Measurements from ENCODE around the gene RAC3.
A peak's percentile ranks its signal among the peaks of the same experiment; 100 is the strongest.

The RAC3 gene

DNA sequence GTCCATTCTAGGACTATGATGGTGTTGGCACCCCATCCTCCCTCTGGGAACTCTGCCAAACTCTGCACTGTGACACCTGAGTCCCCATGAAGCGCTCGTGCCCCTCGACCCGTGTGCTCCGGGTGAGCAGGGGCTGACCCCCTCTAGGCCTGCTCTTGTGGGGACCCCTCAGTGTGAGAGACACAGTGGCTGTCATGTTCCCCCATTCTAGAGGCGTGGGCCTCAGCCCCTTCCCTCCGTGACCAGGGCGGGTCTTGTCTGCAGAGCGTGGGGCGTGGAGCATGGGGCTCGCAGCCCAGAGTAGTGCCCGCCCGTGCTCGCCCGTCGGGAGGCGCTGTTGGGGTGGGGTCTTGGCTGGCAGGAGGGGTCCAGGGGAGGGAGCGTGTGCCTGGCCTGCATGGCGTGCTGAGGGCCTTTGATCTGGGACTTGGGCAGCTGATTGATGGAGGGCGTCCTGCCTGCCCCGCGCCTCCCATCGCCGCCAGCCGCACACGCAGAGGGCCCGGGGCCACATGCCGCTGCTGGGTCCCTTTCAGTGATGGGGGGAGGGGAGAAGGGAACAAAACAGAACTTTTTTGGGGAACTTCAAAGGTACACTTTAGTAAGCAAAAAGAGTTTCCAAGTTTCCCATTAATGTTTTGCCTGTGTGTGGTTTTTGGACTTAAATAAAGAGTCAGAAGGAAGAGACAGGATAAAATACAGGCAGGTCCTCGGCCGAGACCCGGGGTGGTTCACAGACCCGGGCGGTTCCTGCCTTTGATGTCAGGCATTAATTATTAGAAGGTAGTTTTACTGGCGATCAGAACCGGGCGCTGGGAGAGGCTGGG, 31.3 kb upstream of the RAC3 start:
- DNase-seq, result no peak

GRCh38 chr17:82000803-82001570, 30.5 kb upstream of the RAC3 start:
- DNase-seq, result no peak

DNA sequence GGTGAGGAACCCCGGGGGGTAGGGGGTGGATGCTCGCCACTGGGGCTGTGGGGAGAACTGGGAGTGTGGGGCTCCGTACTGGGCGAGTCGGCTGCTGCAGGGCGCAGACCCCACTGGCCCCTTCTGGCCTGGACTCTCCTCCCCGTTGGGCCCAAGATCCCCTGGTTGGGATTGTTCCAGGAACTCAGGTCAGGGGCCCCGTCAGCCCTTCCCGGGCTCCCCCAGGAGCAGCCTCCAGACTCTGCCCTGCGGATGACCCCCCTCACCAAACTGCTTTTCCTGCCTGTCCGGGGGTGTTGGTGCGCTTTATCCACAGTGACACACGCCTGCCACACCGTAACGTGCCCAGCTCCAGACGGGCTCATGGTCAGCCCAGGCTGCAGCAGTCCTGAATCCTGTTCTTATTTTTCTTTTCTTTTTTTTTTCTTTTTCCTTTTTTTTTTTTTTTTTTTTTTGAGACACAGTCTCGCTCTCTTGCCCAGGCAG, 29.9 kb upstream of the RAC3 start:
- DNase-seq, result no peak

DNA sequence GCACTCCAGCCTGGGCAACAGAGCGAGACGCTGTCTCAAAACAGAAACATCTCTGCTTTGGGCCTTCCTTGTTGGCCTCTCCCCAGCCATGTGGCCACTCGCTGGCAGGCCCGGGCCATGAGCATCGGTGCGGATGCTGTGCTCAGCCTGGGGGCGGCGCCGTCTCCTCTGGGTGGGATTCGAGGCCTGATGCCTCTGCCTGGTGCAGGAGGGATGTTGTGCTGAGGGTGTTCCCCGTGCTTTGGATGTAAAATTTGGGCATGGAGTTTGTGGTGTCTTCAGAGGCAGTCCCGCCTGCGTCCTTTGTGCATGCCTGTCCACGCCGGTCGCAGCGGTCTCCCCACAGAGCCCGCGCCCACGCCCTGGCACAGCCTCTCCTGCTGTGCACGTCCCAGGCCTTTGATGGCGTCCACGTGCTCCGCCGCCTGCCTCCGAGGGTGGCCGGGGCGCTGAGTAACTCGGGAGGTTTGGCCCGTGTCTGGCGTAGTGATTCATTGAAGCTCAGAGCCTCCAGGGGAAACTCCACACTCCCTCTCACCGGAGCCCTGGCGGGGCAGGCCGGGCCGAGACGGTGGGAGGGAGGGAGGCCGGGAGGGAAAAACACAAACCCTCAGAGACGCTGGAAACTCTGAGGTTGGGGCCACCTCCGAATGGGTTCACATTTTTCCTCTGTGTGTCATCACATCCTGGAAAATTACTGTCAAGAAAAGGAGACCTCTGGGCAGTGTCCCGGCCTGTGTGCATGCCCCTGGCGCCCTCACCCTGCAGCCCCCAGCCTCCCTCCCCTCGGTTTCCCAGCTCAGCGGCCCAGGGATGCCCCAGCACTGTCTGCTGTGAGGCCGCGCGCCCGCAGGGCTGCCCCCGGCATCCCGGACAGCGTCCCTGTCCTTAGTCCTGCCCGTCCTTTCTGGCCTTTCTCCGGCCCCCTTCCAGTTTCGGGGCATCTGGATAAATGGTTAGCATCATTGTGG, 27.8 kb upstream of the RAC3 start:
- peak; percentile 32 to 33 for DNase-seq

DNA sequence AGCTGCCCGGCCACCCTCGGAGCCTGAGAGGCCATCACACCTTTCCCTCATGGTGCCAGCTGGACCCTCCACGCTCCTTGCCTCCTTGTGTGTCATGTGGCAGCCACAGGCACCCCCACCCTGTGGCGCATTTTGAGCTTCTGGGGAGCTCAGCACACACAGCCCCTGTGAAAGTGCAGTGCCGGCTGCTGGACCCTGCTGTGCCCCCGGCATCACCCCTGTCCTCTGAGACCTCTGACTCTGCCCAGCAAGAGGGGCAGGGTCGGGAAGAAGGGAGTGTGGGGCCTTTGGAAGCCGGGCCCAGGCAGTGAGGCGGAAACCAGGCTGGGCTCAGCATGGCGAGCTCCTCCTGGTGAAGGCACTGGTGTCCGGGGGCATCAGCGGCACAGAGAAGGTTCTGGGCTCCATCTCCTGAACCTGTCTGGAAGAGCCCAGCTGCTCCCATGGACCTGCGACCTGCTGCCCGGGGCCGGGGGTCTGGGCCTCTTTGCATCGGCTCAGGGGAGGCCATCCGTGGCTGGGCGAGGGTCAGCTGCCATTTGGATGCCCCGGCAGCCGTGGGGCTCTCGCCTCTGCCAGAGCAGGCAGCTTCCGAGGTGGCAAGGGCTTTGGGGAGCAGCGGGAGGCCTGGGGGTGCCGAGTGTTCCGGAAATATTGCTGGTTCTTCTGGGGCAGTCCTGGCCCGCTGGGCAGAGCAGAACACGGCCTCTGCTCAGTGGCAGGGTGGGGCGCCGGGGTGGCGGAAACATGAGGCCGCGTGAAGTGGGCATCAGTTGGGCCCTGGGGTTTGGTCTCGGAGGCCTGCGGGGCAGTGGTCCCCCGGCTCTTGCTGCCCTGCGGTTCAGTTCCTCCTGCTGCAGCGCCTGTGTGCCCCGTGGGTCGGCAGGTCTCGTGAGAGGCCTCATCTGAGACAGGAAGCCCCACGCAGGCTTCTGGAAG, 26.7 kb upstream of the RAC3 start:
- no peak for DNase-seq

DNA sequence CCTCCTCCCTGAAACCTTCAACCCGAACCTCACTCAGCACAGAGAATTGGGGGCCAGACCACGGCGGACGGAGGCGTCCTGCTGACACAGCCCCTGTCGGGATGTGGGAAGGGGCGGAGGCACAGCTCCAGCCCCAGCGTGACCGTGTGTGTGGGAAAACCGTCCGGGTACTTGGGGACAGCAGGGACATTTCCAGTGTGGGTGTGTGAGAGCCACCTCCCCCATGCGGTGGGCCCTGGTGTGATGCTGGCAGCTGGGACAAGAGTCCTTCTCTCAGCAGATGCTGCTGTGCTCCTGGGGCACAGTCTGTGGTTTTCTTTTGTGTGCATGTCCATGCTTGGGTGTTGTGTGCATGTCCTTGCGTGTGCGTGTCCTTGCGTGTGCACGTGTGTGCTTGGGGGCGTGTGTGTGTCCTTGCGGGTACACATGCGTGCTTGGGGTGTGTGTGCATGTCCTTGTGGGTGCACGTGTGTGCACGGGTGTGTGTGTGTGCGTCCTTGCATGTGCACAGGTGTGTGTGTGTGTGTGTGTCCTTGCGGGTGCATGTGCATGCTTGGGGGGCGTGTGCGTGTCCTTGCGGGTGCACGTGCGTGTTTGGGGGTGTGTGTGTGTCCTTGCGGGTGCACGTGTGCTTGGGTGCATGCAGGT, 25.7 kb upstream of the RAC3 start:
- DNase-seq, result no peak

DNA sequence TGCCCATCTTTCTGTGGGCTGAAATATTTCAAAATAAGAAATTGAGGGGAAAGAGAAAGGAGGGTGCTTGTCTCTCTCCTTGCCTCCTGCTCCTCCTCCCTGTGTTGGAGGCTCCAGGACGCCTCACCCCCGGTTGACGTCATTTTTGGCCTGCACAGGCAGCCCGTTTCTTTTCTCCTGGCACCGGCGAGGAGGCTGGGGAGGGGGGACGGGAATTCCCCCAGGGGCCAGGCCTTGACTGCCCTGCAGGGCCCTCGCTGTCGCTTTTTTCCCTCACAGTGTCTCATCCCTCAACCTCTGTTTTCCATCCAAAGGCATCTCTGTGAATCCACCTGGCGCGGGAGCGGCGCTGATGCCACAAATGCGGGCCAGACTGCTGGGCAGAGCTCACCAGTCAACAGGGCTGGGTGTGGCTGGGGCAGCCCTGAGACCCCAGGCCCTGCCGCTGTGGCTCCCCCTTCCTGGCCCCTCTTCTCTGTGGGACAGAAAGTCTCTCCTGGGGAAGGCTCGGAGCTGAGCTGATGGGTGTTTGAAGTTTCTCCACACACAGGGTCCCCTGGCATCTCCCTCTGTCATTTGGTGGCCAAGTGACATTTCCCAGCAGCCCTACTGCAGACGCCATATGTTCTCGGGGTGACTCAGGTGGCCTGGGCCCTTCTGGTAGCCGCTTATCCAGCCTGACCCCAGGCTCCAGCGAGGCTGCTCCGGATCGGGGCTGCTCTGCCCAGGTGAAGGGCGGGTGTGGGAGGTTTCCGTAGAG, 24.8 kb upstream of the RAC3 start:
- DNase-seq, result no peak

GRCh38 chr17:82007228-82007494, 24.3 kb upstream of the RAC3 start:
- DNase-seq, result no peak

- no peak for DNase-seq
Measured at GRCh38 chr17:82007495-82008257, 23.8 kb upstream of the RAC3 start.

DNA sequence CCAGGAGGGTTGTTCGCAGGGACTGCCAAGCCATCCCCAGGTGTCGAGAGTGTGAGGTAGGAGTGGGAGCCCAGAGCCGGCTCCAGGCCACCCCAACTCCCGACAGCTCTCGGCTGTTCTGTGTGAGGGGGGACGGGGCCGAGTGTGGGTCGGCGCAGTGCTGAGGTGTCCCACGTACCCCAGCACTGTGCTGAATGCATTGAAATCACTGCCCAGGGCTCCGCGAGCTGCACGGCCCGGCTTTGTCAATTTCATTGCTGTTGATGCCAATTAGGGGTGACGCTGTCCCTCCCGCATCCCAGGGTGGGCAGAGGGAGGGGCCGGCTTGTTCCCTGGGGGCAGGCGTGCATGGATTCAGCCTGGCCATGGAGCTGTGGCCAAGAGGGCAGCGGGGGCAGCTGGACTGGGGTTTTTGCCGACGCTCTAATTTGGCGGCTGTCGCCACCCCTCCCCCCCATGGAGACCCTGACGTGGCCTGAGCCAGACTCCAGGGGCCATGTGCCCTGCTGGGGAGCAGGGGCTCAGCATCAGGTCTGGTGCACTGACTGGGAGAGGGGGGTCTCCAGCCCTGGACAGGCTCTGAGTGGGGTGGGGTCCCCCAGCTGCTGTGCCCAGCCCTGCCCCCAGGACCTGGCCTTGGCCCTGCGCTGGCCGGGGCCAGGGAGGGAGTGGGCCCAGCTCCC, 23.1 kb upstream of the RAC3 start:
- DNase-seq, result no peak

- DNase-seq, result no peak
Measured at GRCh38 chr17:82008941-82009405, 22.5 kb upstream of the RAC3 start.

GRCh38 chr17:82009413-82009812, 22.1 kb upstream of the RAC3 start:
- DNase-seq, result no peak

DNA sequence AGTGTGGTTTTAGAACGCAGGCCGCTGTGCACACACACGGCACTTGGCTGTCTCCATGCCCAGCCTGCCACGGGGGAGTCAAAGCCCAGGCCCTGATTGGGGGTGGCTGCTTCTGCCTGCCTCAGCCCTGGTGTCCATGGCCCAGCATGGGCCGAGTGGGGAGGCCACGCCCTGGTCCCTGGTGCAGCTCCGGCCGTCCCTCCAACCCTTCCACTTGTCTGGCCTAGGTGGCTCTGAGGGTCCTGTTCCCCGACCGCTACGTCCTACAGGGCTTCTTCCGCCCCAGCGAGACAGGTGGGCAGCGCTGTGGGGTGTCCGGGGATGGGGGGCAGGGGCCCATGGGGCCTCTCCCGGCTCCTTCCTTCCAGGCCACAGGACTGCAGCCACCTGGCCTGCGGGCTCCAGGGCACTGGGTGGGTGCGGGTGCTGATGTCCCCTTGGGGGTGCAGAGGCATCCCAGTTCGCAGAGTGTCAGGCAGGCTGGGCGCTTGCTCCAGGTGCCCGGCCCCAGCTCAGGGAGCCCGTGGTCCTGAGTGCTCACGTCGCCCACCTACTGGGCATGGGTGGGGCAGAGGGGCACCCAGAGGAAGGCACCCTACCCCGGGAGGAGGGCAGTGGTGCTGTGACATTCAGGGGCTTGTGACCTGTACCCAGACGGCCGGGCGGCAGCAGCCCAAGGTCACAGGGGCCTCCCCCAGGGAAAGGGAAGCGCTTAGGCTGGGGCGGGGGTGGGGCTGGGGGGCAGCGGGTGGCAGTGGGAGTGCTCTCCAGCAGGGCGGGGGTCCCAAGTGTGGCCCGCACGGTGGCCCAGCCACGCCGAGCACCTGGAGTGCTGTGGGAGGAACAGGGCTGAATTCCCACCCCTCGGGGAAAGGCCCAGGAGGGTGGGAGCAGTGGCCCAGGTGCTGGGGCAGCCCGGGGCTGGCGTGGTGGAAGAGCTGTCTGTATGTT, 20.6 kb upstream of the RAC3 start:
- DNase-seq, result no peak

DNA sequence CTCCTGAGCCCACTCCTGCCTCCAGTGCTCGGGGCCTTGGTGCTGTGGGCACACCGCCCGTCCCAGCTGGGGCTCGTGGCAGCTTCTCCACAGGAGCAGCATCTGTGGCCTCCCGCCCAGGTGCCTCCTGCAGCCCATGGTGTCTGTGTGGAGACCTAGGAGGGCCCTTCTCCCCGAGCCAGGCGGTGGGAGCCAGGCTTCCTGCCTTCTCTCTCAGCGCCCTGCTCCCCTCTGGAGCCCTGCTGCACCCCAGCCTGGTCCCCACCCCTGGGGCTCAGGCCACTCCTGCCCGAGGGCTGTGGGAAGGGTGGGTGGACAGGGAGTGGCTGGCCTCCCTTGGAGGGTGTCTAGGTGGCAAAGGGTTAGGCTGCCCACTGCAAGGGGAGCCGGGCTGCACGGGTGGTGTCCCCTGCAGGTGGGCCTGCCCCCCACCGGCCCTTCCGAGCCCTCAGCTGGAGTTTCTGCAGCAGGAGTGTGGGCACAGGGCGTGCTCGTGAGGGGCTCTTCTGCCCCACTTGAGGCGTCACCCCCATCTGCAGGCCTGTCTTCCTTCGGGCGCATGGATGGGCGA, 19.8 kb upstream of the RAC3 start:
- DNase-seq, result no peak

DNA sequence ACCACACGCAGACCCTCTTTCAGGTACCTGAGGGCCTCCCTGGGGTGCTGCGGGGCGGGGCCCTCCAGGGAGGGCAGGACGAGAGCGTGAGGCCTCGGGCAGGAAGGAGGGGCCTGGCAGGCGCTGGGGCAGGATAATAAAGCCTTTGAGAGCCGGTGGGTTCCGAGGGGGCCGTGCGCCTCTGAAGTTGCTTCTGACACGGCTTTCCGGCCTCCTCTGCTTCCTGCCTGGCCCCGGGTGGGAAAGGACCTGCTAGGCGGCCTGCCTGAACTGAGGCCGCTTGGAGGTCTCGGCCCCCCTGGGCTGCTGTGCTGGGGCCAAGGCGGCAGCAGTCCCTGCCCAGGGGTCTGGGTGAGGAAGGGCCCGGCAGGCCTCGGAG, 19.2 kb upstream of the RAC3 start:
- no peak for DNase-seq

DNA sequence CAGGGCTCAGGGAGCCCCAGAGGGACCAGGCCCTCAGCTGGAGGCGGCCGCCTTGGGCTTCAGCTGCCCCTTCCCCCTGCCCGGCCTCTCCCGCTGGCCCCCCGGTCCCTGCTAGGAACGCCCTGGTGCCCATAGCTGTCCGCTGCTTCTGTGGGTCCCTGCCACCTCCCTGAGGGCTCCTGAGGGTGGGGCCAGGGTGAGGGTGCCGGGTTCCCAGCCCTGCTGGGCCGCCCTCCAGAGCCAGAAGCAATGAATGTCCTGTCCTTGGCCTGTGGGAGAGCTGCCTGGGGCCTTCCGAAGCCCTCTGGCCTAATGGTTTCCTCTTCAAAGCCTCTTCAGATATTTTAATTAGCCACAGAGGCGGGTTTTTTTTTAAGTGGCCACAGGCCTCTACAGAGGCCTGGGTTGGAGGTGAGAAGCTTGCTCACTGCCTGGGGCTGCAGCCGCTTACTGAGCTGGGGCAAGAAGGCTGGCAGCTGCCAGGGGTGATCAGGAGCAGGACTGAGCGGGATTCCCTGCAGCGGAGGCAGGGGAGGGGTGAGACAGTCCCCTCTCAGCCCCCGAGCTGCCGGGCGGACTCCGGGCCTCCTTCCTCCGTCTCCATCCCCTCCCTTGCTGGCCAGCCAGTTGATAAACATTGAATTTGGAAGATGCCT, 18.7 kb upstream of the RAC3 start:
- no peak for DNase-seq

- DNase-seq, result no peak
Measured at GRCh38 chr17:82013341-82013740, 18.1 kb upstream of the RAC3 start.

All from stimulated activated CD4-positive, alpha-beta T cell treated with anti-CD3 and anti-CD28 coated beads, Interleukin-2, amount 100 ng/mL, for 48 hours (primary cell).